NB4 (cell line): ENCODE measurements around the gene RSPO3.

Experiments
- POLR2A ChIP-seq: IDR thresholded peaks from 2 replicates; pipeline ENCODE4 v1.6.1; 2011; ENCODE audit warnings: mild to moderate bottlenecking; ENCODE audit not compliant: insufficient read length; ENCODE audit errors: extremely low read depth
- TF ChIP-seq, protein P1 (sequence below): IDR thresholded peaks from 2 replicates; pipeline ENCODE4 v1.6.1; 2011; ENCODE audit warnings: low read depth, low read length

- no peak for TF ChIP-seq POLR2A
- TF ChIP-seq, protein P1, sequence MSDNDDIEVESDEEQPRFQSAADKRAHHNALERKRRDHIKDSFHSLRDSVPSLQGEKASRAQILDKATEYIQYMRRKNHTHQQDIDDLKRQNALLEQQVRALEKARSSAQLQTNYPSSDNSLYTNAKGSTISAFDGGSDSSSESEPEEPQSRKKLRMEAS, result no peak
Observed at GRCh38 chr6:127124680-127125079, 6.2 kb downstream of the RSPO3 start.
